ENCODE data around the gene C17orf75.
A peak's percentile ranks its signal among the peaks of the same experiment; 100 is the strongest.
"Not testable (repeated sequence)": the region's sequence is repeated elsewhere in the genome, so short reads cannot be mapped to it uniquely, and the experiment has no call there.

C17orf75 gene

DNA sequence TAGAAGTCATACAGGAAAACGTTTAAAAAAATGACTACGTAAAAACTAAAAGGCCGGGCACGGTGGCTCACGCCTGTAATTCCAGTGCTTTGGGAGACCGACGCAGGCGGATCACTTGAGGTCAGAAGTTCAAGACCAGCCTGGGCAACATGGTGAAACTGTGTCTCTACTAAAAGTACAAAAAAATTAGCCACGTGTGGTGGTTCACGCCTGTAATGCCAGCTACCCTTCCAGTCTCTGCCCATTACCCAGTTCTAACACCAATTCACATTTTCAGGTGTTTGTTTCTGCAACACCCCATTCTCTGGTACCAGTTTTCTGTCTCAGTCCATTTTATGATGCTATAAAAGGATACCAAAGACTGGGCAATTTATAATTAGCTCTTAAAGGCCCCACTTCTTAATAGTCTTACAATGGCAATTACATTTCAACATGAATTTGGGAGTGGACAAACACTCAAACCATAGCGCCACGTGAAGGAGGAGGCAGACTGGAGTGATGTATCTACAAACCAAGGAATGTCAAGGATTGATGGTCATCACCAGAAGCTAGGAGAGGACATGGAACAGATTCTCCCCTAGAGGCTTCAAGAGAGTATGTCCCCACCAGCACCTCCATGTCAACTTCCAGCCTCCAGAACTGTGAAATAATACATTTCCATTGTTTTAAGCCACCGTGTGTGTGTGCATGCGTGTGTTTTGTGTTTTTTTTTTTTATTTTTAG, 791 bp upstream of the C17orf75 start:
- DNase-seq, result no peak

DNA sequence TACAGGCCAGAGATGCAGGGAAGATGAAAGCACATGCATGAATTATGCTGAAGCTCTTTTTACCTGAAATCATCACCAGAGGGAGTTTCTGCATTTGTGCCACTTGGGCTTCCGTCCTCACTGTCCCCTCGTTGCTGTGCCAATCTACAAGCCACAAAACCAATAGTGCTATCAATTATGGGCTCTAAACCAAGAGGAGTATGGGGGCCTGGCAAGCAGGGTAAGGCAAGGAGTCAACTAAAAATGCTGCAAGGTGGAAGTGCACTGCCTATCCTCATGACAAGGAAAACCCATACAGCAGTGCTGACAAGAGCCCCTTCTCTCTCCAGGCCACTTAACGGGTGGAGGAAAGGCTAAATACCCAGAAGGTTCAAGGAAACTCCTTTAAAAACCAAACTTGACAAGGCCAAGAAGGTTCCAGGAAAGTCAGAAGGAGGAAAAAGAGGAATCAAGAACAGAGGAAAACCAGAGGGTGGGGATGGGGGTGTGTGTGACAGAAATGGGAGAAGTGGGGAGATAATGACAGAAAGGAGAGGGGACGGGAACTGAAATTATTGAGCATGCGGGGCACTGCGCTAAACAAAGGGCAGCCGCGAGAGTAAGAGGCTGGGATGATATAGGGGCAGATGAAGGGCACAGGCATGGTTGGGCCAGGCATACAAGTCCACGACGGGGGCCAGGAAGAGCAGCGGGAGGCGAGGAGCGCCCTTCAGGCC, 674 bp downstream of the C17orf75 start:
- DNase-seq, result peak; percentile 16 to 37

DNA sequence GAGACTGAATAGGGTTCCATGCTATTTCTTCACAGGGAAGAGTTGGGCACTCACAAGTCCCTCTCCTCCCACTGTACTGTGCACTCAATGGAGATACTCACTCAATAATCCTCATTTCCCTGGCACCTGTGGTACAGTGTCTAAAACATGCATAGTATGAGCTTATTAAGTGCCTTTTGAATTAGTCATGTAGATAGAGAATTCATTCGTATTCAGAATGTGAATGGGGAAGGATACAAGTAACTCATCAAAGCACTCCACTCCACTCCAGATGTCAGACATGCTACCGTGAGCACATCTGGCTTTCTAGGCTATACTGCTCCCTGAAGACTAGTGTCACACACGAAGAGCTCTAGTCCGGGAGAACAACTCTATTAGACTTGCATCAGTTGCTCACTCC, 6.3 kb downstream of the C17orf75 start:
- DNase-seq, result no peak

GRCh38 chr17:32335046-32335445, 6.9 kb downstream of the C17orf75 start:
- DNase-seq, result no peak

GRCh38 chr17:32333187-32333586, 8.8 kb downstream of the C17orf75 start:
- no peak for DNase-seq

- DNase-seq, result no peak
Measured at GRCh38 chr17:32331243-32332040, 10.5 kb downstream of the C17orf75 start.

DNA sequence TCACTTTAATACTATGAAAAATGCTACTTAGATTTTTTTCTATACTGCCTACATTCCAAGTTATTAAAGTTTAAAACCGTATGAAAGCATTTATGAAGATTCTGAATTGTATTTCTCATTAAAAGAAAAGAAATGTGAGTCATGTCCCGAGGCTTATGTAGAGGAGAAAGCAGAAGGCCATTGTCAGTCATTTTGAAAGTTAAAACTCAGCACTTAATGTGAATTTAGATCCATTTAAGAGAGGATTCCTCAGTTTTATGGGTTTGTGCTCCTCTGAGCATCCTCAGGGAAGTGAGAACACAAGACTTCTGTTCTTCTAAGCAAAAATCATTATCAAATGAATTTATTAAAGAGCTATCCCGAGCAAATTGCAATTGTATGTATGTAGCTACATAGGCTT, 11.8 kb downstream of the C17orf75 start:
- no peak for DNase-seq

DNA sequence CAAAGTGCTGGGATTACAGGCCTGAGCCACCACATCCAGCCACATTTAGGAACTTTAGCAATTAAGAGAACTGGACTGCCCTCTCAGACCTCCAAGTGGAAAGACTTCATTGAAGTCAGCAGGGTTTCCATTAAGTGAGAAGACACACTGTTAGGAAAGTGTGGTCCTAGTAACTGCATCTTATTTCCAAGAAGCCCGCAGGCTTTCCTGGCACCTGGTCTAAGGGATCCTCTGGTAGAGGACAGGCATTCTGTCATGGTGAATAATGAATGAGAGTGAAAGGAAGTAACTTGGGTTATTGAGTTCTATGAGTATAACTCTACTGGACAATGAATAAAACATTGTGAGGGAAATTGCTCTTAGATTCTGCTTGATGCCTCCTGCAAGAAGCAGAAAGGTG, 14.1 kb downstream of the C17orf75 start:
- DNase-seq, result no peak

DNA sequence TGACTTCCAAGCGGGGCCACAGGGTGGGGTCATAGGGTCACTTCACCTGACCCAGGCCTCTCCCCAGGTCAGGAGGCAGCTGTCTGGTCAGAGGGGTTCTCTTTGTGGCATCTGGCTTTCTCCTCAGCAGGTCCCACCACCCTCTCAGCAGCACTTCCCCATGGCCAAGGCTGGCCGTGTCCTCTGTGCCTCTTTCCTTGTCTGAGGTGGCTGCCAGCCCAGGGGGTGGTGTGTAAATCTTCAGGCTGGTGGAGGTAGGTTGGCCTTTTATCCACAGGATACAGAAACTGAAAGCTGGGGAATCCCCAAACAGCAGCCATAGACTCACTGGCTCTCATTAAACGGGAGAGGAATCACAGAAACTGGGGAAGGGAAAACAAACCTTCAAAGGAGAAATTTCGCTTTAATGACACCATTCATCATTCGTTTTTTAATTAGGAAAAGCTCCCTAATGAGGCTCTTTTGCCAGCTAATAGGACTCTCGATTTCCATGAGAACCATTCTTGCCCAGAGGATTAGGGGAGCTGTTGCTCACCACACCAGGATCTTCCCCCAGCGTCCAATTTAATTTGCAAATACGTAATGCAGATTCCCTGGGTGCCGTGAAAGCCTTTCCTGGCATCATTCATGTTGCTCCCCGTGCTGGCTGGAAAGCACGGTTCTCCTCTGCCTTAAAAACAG, 18.0 kb downstream of the C17orf75 start:
- peak in 1 of 2 experiments; percentile 24 for DNase-seq

GRCh38 chr17:32323046-32323445, 18.9 kb downstream of the C17orf75 start:
- no peak for DNase-seq

- DNase-seq, result no peak
Measured at GRCh38 chr17:32320847-32321246, 21.1 kb downstream of the C17orf75 start.

DNA sequence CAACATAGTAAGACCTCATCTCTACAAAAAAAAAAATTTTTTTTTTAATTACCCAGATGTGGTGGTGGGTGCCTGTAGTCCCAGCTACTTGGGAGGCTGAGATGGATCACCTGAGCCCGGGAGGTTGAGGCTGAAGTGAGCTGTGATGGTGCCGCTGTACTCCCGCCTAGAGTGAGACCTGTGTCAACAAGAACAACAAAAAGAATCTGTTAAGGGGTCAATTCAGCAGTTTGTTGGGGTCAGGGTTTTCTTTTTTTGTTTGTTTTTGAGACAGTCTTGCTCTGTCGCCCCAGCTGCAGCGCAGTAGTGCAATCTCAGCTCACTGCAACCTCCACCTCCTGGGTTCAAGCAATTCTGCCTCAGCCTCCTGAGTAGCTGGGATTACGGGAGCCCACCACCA, 21.9 kb downstream of the C17orf75 start:
- not testable (repeated sequence) for DNase-seq

DNA sequence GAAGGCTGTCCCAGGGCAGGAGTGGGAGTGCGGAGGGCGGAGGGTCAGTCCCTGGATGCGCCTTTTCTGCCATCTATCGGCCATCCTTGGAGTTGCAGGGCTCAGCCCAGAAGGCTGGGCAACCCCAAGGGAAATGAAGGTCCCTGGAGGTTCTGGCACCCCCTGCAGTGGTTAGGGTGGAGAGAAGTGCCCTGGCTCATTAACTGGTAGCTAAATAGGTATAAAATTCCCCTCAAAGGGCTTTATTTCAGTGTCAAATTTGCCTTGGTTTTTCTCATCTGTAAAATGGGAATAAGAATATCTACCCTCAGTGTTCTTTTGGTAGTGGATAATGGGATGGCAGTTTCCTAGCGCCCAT, 22.4 kb downstream of the C17orf75 start:
- DNase-seq, result peak; percentile 46 to 50

- DNase-seq, result no peak
Measured at GRCh38 chr17:32318071-32318470, 23.9 kb downstream of the C17orf75 start.

DNA sequence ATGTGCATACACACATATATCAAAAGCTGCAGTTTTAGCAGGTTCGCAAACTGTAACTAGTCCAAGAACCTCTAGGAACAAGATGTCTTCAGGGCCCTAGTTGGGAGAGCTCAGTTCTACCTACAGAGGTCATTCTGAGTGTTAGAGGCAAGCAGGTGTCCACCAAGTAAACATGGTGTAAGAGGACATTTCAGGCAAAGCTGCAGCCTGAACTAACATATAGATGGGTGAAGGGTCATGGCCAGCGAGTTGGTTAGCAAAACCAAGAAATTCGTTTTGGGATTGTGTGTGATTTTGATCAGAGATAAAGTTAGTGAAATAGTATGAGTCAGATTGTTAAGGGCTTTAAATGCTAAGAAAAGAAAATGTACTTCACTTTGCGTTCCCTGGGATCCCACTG, 24.6 kb downstream of the C17orf75 start:
- no peak for DNase-seq

GRCh38 chr17:32316653-32317052, 25.3 kb downstream of the C17orf75 start:
- not testable (repeated sequence) for DNase-seq

DNA sequence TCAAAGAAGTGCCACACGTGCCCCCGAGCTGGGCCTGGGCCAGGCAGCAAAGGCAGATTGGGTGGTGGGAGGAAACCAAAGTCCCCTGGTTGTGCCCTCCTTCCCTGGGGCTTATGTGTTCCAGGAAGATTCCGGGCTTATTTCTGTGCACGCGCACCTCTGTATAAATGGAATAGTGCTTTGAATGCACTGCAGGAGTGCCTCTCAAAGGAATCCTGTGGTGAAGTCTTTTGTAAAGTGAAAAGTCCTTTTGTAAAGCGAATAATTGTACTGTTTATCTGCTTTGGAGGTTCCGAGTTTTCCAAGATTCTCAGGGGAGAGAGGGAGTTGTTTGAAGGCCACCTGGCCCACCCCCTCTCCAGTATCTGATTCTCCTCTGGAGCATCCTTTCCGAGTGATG, 26.8 kb downstream of the C17orf75 start:
- DNase-seq, result no peak

DNA sequence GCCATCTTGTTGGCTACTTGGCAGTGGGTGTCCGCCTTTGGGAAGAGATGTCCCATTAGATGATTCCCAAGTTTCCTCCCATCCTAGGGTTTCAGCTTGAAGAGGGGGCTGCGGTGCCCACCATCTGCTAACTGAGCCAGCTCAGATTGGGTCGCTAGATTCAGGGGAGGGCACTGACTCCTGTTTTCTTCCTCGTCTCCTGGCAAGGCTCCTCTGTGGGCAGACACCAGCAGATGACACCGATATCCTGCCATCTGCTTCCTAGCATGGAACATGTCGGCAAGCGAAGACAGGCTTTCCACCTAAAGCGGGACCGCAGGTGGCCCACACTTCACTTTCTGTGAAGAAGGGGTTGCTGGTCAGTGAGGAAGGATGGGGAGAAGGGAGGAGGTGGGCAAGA, 27.3 kb downstream of the C17orf75 start:
- DNase-seq, result no peak

DNA sequence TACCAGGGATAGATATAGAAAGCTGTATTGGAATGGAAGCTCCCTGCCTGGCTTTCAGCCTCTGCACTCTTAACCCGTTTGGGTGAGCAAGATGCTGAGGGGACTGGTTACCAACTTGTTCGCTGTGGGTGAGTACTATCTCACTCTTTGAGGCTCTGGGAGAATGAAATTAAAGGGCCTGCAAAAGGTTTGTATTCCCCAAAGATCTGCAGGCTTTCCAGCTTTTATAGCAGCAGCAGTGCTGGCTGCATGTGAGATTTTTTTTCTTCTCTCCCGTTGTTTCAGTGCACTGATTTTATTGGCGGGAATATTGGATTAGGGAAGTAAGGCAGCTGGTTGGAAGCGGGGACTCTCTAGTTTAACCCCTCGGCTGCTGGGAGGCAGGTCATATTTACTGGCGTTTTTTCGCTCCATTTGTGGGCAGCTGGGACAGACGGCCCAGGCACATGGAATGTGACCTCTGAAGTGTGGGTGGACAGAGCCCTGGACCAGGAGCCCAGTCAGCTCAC, 30.9 kb downstream of the C17orf75 start:
- no peak for DNase-seq

DNA sequence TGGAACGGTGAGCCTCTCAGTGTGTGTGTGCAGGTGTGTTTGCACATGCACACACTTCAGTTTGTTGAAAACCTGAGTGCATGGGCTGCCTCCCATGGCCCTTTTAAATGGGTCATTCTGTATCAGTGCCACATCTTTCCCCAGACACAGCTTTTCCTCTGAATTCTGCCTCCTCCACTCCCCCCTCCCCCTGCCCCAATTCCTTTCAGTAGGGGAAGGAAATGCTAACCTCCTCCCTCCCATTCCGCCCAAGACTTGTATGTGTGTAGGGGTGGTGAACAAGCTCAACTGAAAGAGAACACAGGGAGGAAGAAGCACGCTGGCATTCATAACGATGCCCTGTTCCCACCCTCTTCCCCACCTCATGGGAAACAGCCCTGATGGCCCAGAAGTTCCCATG, 34.3 kb downstream of the C17orf75 start:
- DNase-seq, result peak in 1 of 2 experiments; percentile 43

DNA sequence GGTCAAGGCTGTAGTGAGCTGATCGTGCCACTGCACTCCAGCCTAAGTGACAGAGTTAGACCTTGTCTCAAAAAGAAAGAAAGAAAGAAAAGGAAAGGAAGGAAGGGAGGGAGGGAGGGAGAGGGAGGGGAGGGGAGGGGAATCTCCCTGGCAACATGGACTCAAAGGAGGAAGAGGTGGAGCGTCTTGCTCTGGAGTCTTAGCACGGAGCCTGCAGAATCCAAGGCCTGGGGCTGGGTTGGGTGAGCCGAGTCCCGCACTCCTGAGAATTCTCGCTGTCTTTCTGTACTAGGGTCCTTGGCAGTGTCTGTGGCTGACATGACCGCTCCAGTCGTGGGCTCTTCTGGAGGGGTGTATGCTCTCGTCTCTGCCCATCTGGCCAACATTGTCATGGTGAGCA, 36.9 kb downstream of the C17orf75 start:
- no peak for DNase-seq

- DNase-seq, result peak; percentile 21 to 26
Measured at GRCh38 chr17:32303781-32304288, 38.1 kb downstream of the C17orf75 start.
